GM12878 (cell line): ENCODE data around the gene SNRNP35. TPM values are rescaled to one million over a fixed set of nuclear protein-coding genes. Genes with fewer than 3 reads are reported as not detected.
"Not testable (repeated sequence)": the region's sequence is repeated elsewhere in the genome, so short reads cannot be mapped to it uniquely, and the experiment has no call there.

Experiments used
- ATAC-seq: fragments of 200-7000 bp; cut with Tn5 transposase; 3 replicates; pipeline ENCODE4 v1.9.1; 2020; ENCODE audit warnings: mild to moderate bottlenecking, moderate library complexity
- BruUV-seq: library from RNA; stranded (reverse); fragments of 400-500 nt; replicated peaks from 2 replicates; lab custom pipeline; 2021; lab: Mats Ljungman, UMichigan
- CTCF ChIA-PET: fragments of 300-600 bp; sonication (Branson Sonifier 250); formaldehyde crosslinking; extraction: SDS; loops from one replicate; lab custom pipeline; 2021; ENCODE audit warnings: inconsistent platforms; lab: Yijun Ruan, JAX
- POLR2A ChIA-PET: fragments of 350-600 bp; formaldehyde crosslinking; extraction: SDS; loops from one replicate; lab custom pipeline; 2021; ENCODE audit warnings: inconsistent platforms; lab: Charles Lee
- RAD21 ChIA-PET: fragments of 300-600 bp; sonication (Branson Sonifier 250); formaldehyde crosslinking; loops from one replicate; lab custom pipeline; 2023; ENCODE audit warnings: antibody characterized with exemption; ENCODE audit not compliant: unreplicated experiment; lab: Charles Lee
- SMC1A ChIA-PET: fragments of 300-600 bp; sonication (Branson Sonifier 250); formaldehyde crosslinking; loops from one replicate; lab custom pipeline; 2023; ENCODE audit not compliant: unreplicated experiment, uncharacterized antibody; lab: Charles Lee
- DNase-seq: peaks from one replicate; pipeline ENCODE4 v3.0.0-alpha.2; 2011; ENCODE audit warnings: low read depth, low spot score
- FAIRE-seq: peaks from 3 replicates; lab custom pipeline; 2011; peaks lifted over from hg19 to GRCh38; lab: Jason Lieb, UNC
- H2AFZ ChIP-seq: 2 replicates; pipeline ENCODE4 v1.6.0; 2011; ENCODE audit warnings: low read depth, low read length, control low read depth; ENCODE audit not compliant: control insufficient read depth
- H3K27ac ChIP-seq: 2 replicates; pipeline ENCODE4 v1.5.1; 2011; ENCODE audit warnings: control low read depth; ENCODE audit not compliant: control insufficient read depth, insufficient read depth
- H3K27me3 ChIP-seq, 2 experiments: replicated peaks in 1 of 2; 2 replicates each; pipeline versions ENCODE4 v1.6.0 to v1.6.1; 2011; ENCODE audit warnings: low read length in 1 of 2; ENCODE audit not compliant: control insufficient read depth in 2 of 2, insufficient read depth in 2 of 2
- H3K36me3 ChIP-seq, 2 experiments: 2 replicates each; pipeline ENCODE4 v1.5.1; 2011; ENCODE audit warnings: low read length in 1 of 2; ENCODE audit not compliant: control insufficient read depth in 2 of 2, insufficient read depth in 2 of 2
- H3K4me1 ChIP-seq: 2 replicates; pipeline ENCODE4 v1.6.1; 2011; ENCODE audit warnings: mild to moderate bottlenecking, low read length, moderate library complexity, mixed read lengths; ENCODE audit not compliant: control insufficient read depth, insufficient read depth
- H3K4me2 ChIP-seq: 2 replicates; pipeline ENCODE4 v1.6.0; 2011; ENCODE audit warnings: control low read depth; ENCODE audit not compliant: control insufficient read depth, insufficient read depth
- H3K4me3 ChIP-seq: fragments of 200-600 bp; sonication (generic); 2 replicates; pipeline ENCODE4 v1.5.1; 2016
- H3K79me2 ChIP-seq: 2 replicates; pipeline ENCODE4 v1.6.0; 2011; ENCODE audit warnings: low read length; ENCODE audit not compliant: control insufficient read depth, insufficient read depth
- H3K9ac ChIP-seq: 2 replicates; pipeline ENCODE4 v1.8.0; 2011; ENCODE audit warnings: low read length, control low read depth, mixed read lengths; ENCODE audit not compliant: control insufficient read depth, insufficient read depth
- H3K9me3 ChIP-seq: replicated peaks from 3 replicates; pipeline ENCODE4 v1.5.1; 2011; ENCODE audit warnings: mild to moderate bottlenecking, low read length; ENCODE audit not compliant: control insufficient read depth, insufficient read depth
- H4K20me1 ChIP-seq: 2 replicates; pipeline ENCODE4 v1.6.0; 2011; ENCODE audit not compliant: control insufficient read depth, insufficient read depth
- POLR2A ChIP-seq: IDR thresholded peaks from 2 replicates; pipeline ENCODE4 v1.6.1; 2011; ENCODE audit warnings: low read depth, mild to moderate bottlenecking, low read length
- ZNF207 ChIP-seq: fragments of 450-650 bp; IDR thresholded peaks from 2 replicates; pipeline ENCODE4 v1.6.1; 2014; ENCODE audit warnings: antibody characterized with exemption, mild to moderate bottlenecking, borderline replicate concordance
- ZNF24 ChIP-seq: fragments of 450-650 bp; IDR thresholded peaks from 2 replicates; pipeline ENCODE4 v1.6.1; 2017; ENCODE audit warnings: antibody characterized with exemption, mild to moderate bottlenecking
- WGBS: methylation state at CpG from one replicate; pipeline ENCODE4 v1.1.6; 2016; ENCODE audit warnings: low lambda C conversion rate; ENCODE audit not compliant: insufficient replicate concordance, insufficient coverage; ENCODE audit errors: missing lambda C conversion rate; 5-methylcytosine and 5-hydroxymethylcytosine counted together
- in situ Hi-C: fragments of 300-500 bp; cut with MboI; formaldehyde crosslinking; loops from 9 replicates; pipeline ENCODE4 v1.14.3; 2018; ENCODE audit warnings: mixed read lengths
- intact Hi-C: fragments of 100-400 bp; cut with micrococcal nuclease; formaldehyde crosslinking; loops from one replicate; pipeline ENCODE4 v1.14.2; 2022; ENCODE audit not compliant: unreplicated experiment
- polyA plus RNA-seq, 11 experiments: library from polyadenylated mRNA; depleted of rRNA in 4 of 11; unstranded in 6 of 11; stranded (reverse) in 5 of 11; fragments of >200 nt; fragmentation: Nextera tagmentation in 4 of 11; fragmentation: Illumina TruSeq in 1 of 11; extraction: Ambion mirVana in 4 of 11; extraction: Trizol in 1 of 11; gene quantifications; 1 replicate in 1 of 11; 2 replicates in 10 of 11; pipeline versions ENCODE4 v1.2.1 to v1.2.3, GENCODE V29; 2011 to 2016; ENCODE audit warnings: inconsistent platforms in 2 of 11, missing spikeins in 2 of 11, low read depth in 1 of 11
- small RNA-seq: library from RNA; depleted of rRNA; stranded (forward); fragments of <200 nt; gene quantifications from one replicate; pipeline ENCODE3, GENCODE V24; 2014
- total RNA-seq, 4 experiments: library from RNA; depleted of rRNA in 3 of 4; stranded (reverse); fragments of >200 nt in 3 of 4; fragmentation: Illumina TruSeq in 1 of 4; extraction: Trizol in 1 of 4; gene quantifications; 2 replicates each; pipeline versions ENCODE4 v1.2.1 to v1.2.3, GENCODE V29; 2013 to 2021
- TF ChIP-seq, protein P1 (sequence below): IDR thresholded peaks from 2 replicates; pipeline ENCODE4 v1.6.1; 2012; ENCODE audit warnings: low read depth, low read length, improper control_type of control experiment

The SNRNP35 gene
- total and polyA plus RNA-seq, 10 of the 15 experiments (the other 5 are each of a cell fraction or from before 2014, with no cell fraction given), result 21.6 to 49.6 (median 29.0) TPM

DNA sequence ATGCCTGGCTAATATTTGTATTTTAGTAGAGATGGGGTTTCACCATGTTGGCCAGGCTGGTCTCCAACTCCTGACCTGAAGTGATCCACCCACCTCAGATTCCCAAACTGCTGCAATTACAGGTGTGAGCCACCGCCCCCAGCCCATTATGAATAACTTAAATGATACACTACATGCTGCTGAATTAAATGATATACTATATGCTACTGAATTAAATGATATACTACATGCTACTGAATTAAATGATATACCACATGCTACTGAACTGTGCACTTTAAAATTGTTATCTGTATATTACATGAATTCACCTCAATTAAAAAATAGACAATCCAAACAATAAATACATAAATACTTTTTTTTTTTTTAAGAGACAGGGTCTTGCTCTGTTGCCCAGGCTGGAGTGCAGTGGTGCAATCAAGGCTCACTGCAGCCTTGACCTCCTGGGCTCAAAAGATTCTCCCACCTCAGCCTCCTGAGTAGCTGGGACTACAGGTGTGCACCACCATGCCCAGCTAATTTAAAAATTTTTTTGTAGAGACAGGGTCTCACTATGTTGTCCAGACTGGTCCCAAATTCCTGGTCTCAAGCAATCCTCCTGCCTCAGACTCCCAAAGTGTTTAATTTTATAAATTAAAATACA is 56.8 kb downstream of the SNRNP35 start:
- BruUV-seq, H3K9ac ChIP-seq: not testable (repeated sequence)

GRCh38 chr12:123516216-123516780 is 58.4 kb downstream of the SNRNP35 start:
- no peak for FAIRE-seq
- no peaks in the 10 kb centered on the region for H3K27me3 ChIP-seq
- POLR2A ChIA-PET, result interaction anchor here (0.6 kb wide), 1 partner anchor 355 kb away, joined by 3 read pairs; no protein-coding TSS in a partner anchor
- no peak for DNase-seq
- ATAC-seq, result no peak
- in situ Hi-C loops (no loop called here), intact Hi-C loops (no loop called here)
- CTCF ChIA-PET, result no interaction called here
- no peak overlapping the region for H3K9ac ChIP-seq
- no peaks in the 10 kb centered on the region for H4K20me1 ChIP-seq
- RAD21 ChIA-PET, result no interaction called here
- H2AFZ ChIP-seq, result no peak overlapping the region
- H3K4me2 ChIP-seq, result no peak overlapping the region
- H3K36me3 ChIP-seq, result no peaks in the 10 kb centered on the region
- no peaks in the 10 kb centered on the region for H3K79me2 ChIP-seq
- H3K4me3 ChIP-seq, result no peak overlapping the region
- TF ChIP-seq ZNF24 (no peak), POLR2A (no peak), ZNF207 (no peak)
- TF ChIP-seq, protein P1, sequence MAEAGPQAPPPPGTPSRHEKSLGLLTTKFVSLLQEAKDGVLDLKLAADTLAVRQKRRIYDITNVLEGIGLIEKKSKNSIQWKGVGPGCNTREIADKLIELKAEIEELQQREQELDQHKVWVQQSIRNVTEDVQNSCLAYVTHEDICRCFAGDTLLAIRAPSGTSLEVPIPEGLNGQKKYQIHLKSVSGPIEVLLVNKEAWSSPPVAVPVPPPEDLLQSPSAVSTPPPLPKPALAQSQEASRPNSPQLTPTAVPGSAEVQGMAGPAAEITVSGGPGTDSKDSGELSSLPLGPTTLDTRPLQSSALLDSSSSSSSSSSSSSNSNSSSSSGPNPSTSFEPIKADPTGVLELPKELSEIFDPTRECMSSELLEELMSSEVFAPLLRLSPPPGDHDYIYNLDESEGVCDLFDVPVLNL, result no peak
- no peak overlapping the region for H3K27ac ChIP-seq
- SMC1A ChIA-PET, result no interaction called here
- 76% methylated on average over 11 of the region's 11 CpGs for WGBS
- no peaks in the 10 kb centered on the region; the same call in 2 of the 3 replicates for H3K9me3 ChIP-seq
- no peaks in the 10 kb centered on the region for H3K4me1 ChIP-seq
- BruUV-seq, result no TSS peak

More for the DNA sequence above, 56.8 kb downstream of the SNRNP35 start:
- H3K27me3 ChIP-seq, H3K4me1 ChIP-seq, intact Hi-C loops, H3K36me3 ChIP-seq, H3K4me2 ChIP-seq, H3K27ac ChIP-seq, H4K20me1 ChIP-seq, in situ Hi-C loops, H2AFZ ChIP-seq, POLR2A ChIA-PET, CTCF ChIA-PET, H3K9me3 ChIP-seq, RAD21 ChIA-PET, ATAC-seq, H3K4me3 ChIP-seq, SMC1A ChIA-PET, FAIRE-seq, DNase-seq, H3K79me2 ChIP-seq: not testable (repeated sequence)
- WGBS, result 53% methylated on average over 1 of the region's 1 CpG

Small RNAs within 50 kb of the gene (small RNA-seq; reads per million reads assigned to genes)
- not detected for gene AC145423.2

Other genes starting within 250 kb of the SNRNP35 start
Only the 7 nearest of the 12 such genes appear.
- gene SBNO1, start 93.3 kb upstream of the SNRNP35 start, total RNA-seq (2014; rRNA removed), result 15.8 and 17.6 TPM in 2 replicates
- gene SBNO1, start 93.3 kb upstream of the SNRNP35 start, total RNA-seq (2014; rRNA removed; fragmentation: Illumina TruSeq; extraction: Trizol), result 29.9 and 31.1 TPM in 2 replicates
- 38.2 and 39.7 TPM in 2 replicates for gene SBNO1, start 93.3 kb upstream of the SNRNP35 start, total RNA-seq (2021)
- 19.8 and 29.3 TPM in 2 replicates for gene SBNO1, start 93.3 kb upstream of the SNRNP35 start, polyA plus RNA-seq (2011; rRNA removed)
- 22.0 and 28.2 TPM in 2 replicates for gene SBNO1, start 93.3 kb upstream of the SNRNP35 start, polyA plus RNA-seq (2014; fragmentation: Illumina TruSeq; extraction: Trizol)
- 10 to 100 TPM in 1 of 2 experiments, 1 to 10 TPM in 1; 7.5 to 10.9 TPM for gene SBNO1, start 93.3 kb upstream of the SNRNP35 start, polyA plus RNA-seq (2014; fragmentation: Nextera tagmentation; extraction: Ambion mirVana)
- gene SBNO1, start 93.3 kb upstream of the SNRNP35 start, polyA plus RNA-seq (2014; rRNA removed), result 9.9 and 13.3 TPM in 2 replicates
- 10 to 100 TPM; 33.1 to 37.8 TPM for gene SBNO1, start 93.3 kb upstream of the SNRNP35 start, polyA plus RNA-seq (2016; fragmentation: Nextera tagmentation; extraction: Ambion mirVana)
- gene KMT5A, start 74.0 kb upstream of the SNRNP35 start, total RNA-seq (2014; rRNA removed), result 33.7 and 41.3 TPM in 2 replicates
- gene KMT5A, start 74.0 kb upstream of the SNRNP35 start, total RNA-seq (2014; rRNA removed; fragmentation: Illumina TruSeq; extraction: Trizol), result 39.2 and 39.4 TPM in 2 replicates
- gene KMT5A, start 74.0 kb upstream of the SNRNP35 start, total RNA-seq (2021), result 39.2 and 47.1 TPM in 2 replicates
- 30.0 and 31.8 TPM in 2 replicates for gene KMT5A, start 74.0 kb upstream of the SNRNP35 start, polyA plus RNA-seq (2011; rRNA removed)
- gene KMT5A, start 74.0 kb upstream of the SNRNP35 start, polyA plus RNA-seq (2014; fragmentation: Illumina TruSeq; extraction: Trizol), result 45.4 and 54.2 TPM in 2 replicates
- gene KMT5A, start 74.0 kb upstream of the SNRNP35 start, polyA plus RNA-seq (2014; fragmentation: Nextera tagmentation; extraction: Ambion mirVana), result 1 to 10 TPM; 3.2 to 6.8 TPM
- gene KMT5A, start 74.0 kb upstream of the SNRNP35 start, polyA plus RNA-seq (2014; rRNA removed), result 34.7 and 41.0 TPM in 2 replicates
- 10 to 100 TPM; 17.3 to 18.3 TPM for gene KMT5A, start 74.0 kb upstream of the SNRNP35 start, polyA plus RNA-seq (2016; fragmentation: Nextera tagmentation; extraction: Ambion mirVana)
- 18.9 and 19.2 TPM in 2 replicates for gene RILPL2, start 21.5 kb upstream of the SNRNP35 start, total RNA-seq (2014; rRNA removed)
- 16.9 and 17.8 TPM in 2 replicates for gene RILPL2, start 21.5 kb upstream of the SNRNP35 start, total RNA-seq (2014; rRNA removed; fragmentation: Illumina TruSeq; extraction: Trizol)
- gene RILPL2, start 21.5 kb upstream of the SNRNP35 start, total RNA-seq (2021), result 18.7 and 19.2 TPM in 2 replicates
- 21.8 and 23.9 TPM in 2 replicates for gene RILPL2, start 21.5 kb upstream of the SNRNP35 start, polyA plus RNA-seq (2011; rRNA removed)
- 15.8 and 20.3 TPM in 2 replicates for gene RILPL2, start 21.5 kb upstream of the SNRNP35 start, polyA plus RNA-seq (2014; fragmentation: Illumina TruSeq; extraction: Trizol)
- 1 to 10 TPM; 3.5 to 8.3 TPM for gene RILPL2, start 21.5 kb upstream of the SNRNP35 start, polyA plus RNA-seq (2014; fragmentation: Nextera tagmentation; extraction: Ambion mirVana)
- 23.2 and 24.0 TPM in 2 replicates for gene RILPL2, start 21.5 kb upstream of the SNRNP35 start, polyA plus RNA-seq (2014; rRNA removed)
- gene RILPL2, start 21.5 kb upstream of the SNRNP35 start, polyA plus RNA-seq (2016; fragmentation: Nextera tagmentation; extraction: Ambion mirVana), result 10 to 100 TPM; 36.9 to 38.5 TPM
- 0.23 and 0.65 TPM in 2 replicates for gene RILPL1, start 75.6 kb downstream of the SNRNP35 start, total RNA-seq (2014; rRNA removed)
- 0.18 and 0.27 TPM in 2 replicates for gene RILPL1, start 75.6 kb downstream of the SNRNP35 start, total RNA-seq (2014; rRNA removed; fragmentation: Illumina TruSeq; extraction: Trizol)
- gene RILPL1, start 75.6 kb downstream of the SNRNP35 start, total RNA-seq (2021), result 0.41 and 0.56 TPM in 2 replicates
- 0.61 and 0.73 TPM in 2 replicates for gene RILPL1, start 75.6 kb downstream of the SNRNP35 start, polyA plus RNA-seq (2011; rRNA removed)
- gene RILPL1, start 75.6 kb downstream of the SNRNP35 start, polyA plus RNA-seq (2014; fragmentation: Illumina TruSeq; extraction: Trizol), result 0.35 TPM in 1 of 2 replicates, not detected in the other
- under 1 TPM; 0.07 to 0.14 TPM for gene RILPL1, start 75.6 kb downstream of the SNRNP35 start, polyA plus RNA-seq (2014; fragmentation: Nextera tagmentation; extraction: Ambion mirVana)
- gene RILPL1, start 75.6 kb downstream of the SNRNP35 start, polyA plus RNA-seq (2014; rRNA removed), result 0.47 and 0.57 TPM in 2 replicates
- gene RILPL1, start 75.6 kb downstream of the SNRNP35 start, polyA plus RNA-seq (2016; fragmentation: Nextera tagmentation; extraction: Ambion mirVana), result under 1 TPM; 0.05 to 0.11 TPM
- gene TMED2, start 126.4 kb downstream of the SNRNP35 start, total RNA-seq (2014; rRNA removed), result 139 and 159 TPM in 2 replicates
- 148 and 158 TPM in 2 replicates for gene TMED2, start 126.4 kb downstream of the SNRNP35 start, total RNA-seq (2014; rRNA removed; fragmentation: Illumina TruSeq; extraction: Trizol)
- gene TMED2, start 126.4 kb downstream of the SNRNP35 start, total RNA-seq (2021), result 164 and 170 TPM in 2 replicates
- 111 and 160 TPM in 2 replicates for gene TMED2, start 126.4 kb downstream of the SNRNP35 start, polyA plus RNA-seq (2011; rRNA removed)
- gene TMED2, start 126.4 kb downstream of the SNRNP35 start, polyA plus RNA-seq (2014; fragmentation: Illumina TruSeq; extraction: Trizol), result 146 and 175 TPM in 2 replicates
- 100 to 1,000 TPM in 1 of 2 experiments, 10 to 100 TPM in 1; 60.1 to 133 TPM for gene TMED2, start 126.4 kb downstream of the SNRNP35 start, polyA plus RNA-seq (2014; fragmentation: Nextera tagmentation; extraction: Ambion mirVana)
- gene TMED2, start 126.4 kb downstream of the SNRNP35 start, polyA plus RNA-seq (2014; rRNA removed), result 102 and 109 TPM in 2 replicates
- gene TMED2, start 126.4 kb downstream of the SNRNP35 start, polyA plus RNA-seq (2016; fragmentation: Nextera tagmentation; extraction: Ambion mirVana), result 100 to 1,000 TPM; 347 to 371 TPM
- 31.6 and 40.1 TPM in 2 replicates for gene DDX55, start 144.0 kb downstream of the SNRNP35 start, total RNA-seq (2014; rRNA removed)
- gene DDX55, start 144.0 kb downstream of the SNRNP35 start, total RNA-seq (2014; rRNA removed; fragmentation: Illumina TruSeq; extraction: Trizol), result 33.5 and 34.5 TPM in 2 replicates
- 26.8 and 30.2 TPM in 2 replicates for gene DDX55, start 144.0 kb downstream of the SNRNP35 start, total RNA-seq (2021)
- gene DDX55, start 144.0 kb downstream of the SNRNP35 start, polyA plus RNA-seq (2011; rRNA removed), result 32.3 and 37.1 TPM in 2 replicates
- gene DDX55, start 144.0 kb downstream of the SNRNP35 start, polyA plus RNA-seq (2014; fragmentation: Illumina TruSeq; extraction: Trizol), result 38.5 and 42.8 TPM in 2 replicates
- gene DDX55, start 144.0 kb downstream of the SNRNP35 start, polyA plus RNA-seq (2014; fragmentation: Nextera tagmentation; extraction: Ambion mirVana), result 1 to 10 TPM; 4.5 to 8.9 TPM
- 34.2 and 37.6 TPM in 2 replicates for gene DDX55, start 144.0 kb downstream of the SNRNP35 start, polyA plus RNA-seq (2014; rRNA removed)
- gene DDX55, start 144.0 kb downstream of the SNRNP35 start, polyA plus RNA-seq (2016; fragmentation: Nextera tagmentation; extraction: Ambion mirVana), result 10 to 100 TPM; 41.5 to 42.4 TPM
- 46.8 and 50.7 TPM in 2 replicates for gene EIF2B1, start 175.5 kb downstream of the SNRNP35 start, total RNA-seq (2014; rRNA removed)
- gene EIF2B1, start 175.5 kb downstream of the SNRNP35 start, total RNA-seq (2014; rRNA removed; fragmentation: Illumina TruSeq; extraction: Trizol), result 39.5 and 40.9 TPM in 2 replicates
- gene EIF2B1, start 175.5 kb downstream of the SNRNP35 start, total RNA-seq (2021), result 60.8 and 63.8 TPM in 2 replicates
- gene EIF2B1, start 175.5 kb downstream of the SNRNP35 start, polyA plus RNA-seq (2011; rRNA removed), result 44.6 and 47.9 TPM in 2 replicates
- gene EIF2B1, start 175.5 kb downstream of the SNRNP35 start, polyA plus RNA-seq (2014; fragmentation: Illumina TruSeq; extraction: Trizol), result 65.7 and 75.4 TPM in 2 replicates
- 10 to 100 TPM; 17.6 to 25.9 TPM for gene EIF2B1, start 175.5 kb downstream of the SNRNP35 start, polyA plus RNA-seq (2014; fragmentation: Nextera tagmentation; extraction: Ambion mirVana)
- gene EIF2B1, start 175.5 kb downstream of the SNRNP35 start, polyA plus RNA-seq (2014; rRNA removed), result 49.9 and 50.3 TPM in 2 replicates
- 100 to 1,000 TPM; 111 to 131 TPM for gene EIF2B1, start 175.5 kb downstream of the SNRNP35 start, polyA plus RNA-seq (2016; fragmentation: Nextera tagmentation; extraction: Ambion mirVana)